ENCODE results near the gene GRWD1.

GRWD1 gene

DNA sequence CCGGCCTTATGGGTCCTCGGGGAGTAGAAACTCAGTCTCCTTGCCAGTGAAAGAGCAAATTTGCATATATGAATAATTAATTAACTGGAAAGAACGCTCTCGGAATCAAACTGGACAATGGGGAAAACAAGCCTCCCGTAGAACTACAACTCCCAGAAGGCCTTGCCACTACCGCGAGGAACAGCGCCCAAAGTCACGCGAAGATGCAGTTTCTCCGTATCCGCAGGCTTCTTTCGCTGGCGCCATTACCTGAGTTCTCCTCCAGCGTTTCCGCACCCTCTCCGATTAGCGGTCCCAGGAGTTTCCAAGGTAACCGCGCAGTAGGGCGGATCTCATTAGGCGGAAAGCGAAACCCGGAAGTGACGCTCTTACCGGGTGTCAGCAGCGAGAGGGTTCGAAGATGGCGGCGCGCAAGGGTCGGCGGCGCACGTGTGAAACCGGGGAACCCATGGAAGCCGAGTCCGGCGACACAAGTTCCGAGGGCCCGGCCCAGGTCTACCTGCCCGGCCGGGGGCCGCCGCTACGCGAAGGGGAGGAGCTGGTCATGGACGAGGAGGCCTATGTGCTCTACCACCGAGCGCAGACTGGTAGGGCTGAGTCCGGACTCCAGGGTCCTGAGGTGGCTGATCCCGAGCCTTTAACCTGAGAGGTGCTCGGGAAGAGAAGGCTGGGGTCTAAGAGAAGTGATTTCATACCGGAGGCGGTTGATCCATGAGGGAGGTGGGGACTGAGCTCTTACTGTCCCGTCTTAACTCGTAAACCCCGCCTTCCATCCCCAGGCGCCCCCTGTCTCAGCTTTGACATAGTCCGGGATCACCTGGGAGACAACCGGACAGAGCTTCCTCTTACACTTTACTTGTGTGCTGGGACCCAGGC, at the start of gene GRWD1:
TSS of gene GRWD1 (plus strand) at position 378 of the 876 bp plus-strand sequence. CDS start at position 401, 23 bp downstream.
- DNase-seq: peak; percentile 96

DNA sequence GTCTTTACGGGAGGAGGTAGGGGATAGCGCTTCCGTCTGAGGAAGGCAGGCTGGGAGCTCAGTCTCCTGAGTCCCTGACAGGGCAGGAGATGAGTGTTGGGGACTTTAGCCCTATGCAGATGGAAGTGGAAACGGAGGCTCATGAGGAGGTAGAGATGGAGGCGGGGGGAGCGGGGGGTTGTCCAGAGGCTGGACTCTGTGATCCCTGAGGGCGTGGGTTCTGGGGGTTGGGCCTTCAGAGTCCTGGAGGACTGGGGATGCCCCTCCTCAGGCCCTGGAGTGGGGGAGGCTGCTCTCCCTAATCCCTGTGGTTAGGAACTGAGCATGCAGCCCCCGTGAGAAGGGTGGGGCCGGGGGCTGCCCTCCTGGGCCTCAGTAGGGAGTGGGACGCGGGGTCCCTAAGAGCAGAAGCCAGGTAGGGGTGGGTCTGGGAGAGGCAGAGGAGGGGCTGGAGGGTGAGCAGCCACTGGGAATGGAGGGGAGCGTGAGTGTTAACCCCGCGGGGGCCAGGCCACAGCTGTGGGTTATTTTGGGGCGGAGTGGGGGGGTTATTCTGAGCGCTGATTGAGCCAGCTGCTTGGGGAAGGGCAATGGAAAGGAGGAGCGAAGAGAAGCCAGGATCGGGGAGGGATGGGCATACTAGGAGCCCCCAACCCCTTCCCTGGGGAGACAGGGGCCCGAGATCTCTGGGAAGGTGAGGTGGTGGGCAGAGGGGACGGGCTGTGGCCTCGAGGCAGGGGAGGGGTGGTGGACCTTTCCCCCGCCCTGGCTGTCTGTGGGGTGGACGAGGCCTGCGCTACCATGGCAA, 49.6 kb upstream of the GRWD1 start:
- DNase-seq: no peak

DNA sequence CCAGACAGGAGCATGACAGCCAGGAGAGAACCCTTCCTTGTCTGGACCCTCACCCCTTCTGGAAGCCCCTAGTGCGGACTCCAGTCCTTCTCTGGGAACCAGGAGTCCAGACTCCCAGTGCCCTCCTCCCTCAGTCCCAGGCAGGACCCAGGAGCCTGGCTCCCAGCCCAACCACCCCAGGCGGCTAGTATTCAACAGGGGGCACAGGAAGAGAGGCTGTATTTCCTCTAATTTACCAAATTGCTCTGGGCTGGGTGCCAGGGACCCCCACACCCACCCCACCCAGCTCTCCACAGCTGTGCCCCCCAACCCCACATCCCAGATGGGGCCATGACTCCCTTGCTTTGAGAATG, 49.0 kb upstream of the GRWD1 start:
- DNase-seq: no peak

DNA sequence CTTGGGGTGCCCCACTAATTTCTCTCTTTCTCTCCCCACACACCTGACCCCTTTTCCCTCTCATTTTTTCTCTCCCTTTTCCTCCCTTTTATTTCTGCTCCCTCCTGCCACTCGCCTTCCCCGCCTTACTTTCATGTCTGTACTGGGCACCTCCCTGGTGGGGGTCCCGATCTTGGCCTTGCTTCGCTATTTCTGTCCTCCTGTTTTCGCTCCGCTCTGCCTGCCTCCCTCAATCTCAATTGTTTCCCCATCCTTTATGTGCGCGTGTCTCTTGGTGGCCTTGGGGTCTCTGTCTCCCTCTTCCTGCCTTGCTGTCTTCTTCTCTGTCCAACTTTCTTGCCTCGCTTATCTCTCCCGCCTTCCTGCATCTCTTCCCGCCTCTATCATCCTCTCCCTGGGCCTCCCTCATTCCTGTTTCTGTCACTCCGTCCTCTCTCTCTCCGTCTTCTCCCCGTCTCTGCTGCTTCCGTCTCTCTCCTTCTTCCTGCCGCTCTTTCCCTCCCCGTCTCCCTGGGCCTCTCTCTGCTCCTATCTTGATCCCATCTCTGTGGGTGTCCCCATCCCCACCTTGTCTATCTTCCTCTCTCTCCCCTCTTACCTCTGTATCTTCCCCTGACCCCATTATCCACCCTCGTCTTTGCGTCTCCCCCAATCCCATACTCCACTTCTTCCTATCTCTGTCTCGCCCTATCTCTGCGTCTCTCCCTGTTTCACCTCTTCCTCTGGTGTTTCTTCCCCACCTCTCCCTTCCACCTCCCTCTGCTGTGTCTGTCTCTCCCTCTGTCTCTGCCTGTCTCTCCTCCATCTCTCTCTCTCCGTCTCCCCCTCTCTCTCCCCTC, 48.3 kb upstream of the GRWD1 start:
- DNase-seq: no peak

DNA sequence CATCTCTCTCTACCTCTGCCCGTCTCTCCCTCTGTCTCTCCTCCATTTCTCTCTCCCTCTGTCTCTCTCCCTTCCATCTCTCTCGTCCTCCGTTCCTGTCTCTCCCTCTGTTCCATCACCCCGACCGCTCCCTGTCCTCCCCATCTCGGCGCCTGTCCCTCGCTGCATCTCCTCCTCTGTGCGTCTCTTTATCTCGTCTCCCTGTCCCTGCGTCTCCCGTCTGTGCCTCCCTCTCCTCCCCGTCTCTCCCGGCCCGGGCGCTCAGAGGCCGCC, 47.7 kb upstream of the GRWD1 start:
- no peak for DNase-seq

DNA sequence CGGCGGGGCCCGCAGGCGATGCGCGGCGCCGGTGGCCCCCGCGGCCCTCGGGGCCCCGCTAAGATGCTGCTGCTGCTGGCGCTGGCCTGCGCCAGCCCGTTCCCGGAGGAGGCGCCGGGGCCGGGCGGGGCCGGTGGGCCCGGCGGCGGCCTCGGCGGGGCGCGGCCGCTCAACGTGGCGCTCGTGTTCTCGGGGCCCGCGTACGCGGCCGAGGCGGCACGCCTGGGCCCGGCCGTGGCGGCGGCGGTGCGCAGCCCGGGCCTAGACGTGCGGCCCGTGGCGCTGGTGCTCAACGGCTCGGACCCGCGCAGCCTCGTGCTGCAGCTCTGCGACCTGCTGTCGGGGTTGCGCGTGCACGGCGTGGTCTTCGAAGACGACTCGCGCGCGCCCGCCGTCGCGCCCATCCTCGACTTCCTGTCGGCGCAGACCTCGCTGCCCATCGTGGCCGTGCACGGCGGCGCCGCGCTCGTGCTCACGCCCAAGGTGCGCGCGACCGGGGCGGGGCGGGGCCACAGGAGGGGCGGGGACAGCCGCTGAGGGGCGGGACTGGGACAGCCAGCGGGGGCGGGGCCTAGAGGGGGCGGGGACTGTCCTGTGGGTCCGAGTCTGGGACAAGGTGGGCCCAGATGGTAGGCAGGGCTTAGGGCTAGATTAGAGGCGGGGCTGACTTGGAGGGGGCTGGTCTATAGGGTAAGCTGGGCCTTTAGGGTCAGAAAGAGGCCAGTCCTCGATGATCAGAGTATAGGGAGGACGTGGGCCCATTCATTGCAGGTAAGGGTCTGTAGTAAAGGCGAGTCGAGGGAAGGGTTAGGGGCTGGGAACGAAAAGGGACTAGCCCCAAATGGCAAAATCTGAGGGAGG, 47.2 kb upstream of the GRWD1 start:
- DNase-seq: peak; percentile 91

DNA sequence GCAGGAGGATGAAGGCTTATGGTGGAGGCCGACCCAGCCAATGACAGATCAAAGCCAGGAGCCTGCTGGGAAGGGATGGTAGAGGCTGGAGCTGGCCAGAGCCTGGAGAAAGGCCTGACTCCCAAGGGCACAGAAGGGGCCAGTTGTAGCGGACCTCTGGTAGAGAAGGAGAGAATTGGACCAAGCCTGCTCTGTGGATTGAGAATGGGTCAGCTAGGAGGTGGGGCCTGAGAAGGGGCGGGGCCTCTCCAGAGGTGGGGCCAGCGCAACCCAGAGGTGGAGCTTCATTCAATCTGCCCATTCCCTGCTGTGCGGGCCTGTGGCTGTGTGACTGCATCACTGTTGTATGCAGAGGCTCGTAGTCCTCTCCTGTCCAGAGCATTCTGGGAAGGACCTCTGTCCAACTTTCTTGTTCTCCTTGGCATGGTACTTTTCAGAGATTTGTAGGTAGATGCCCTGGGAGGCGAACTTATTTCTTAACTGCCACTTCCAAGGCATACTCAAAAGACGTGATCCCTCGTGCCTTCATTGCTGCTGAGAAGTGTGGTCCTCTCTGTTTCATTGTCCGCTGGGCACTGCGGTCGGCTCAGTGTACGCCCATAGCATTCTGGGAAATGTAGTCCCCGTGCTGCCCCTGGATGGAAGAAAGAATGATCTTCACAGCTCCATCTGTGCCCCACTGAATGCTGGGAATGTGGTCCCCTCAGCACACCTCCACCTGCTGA, 45.6 kb upstream of the GRWD1 start:
- DNase-seq: peak; percentile 48

DNA sequence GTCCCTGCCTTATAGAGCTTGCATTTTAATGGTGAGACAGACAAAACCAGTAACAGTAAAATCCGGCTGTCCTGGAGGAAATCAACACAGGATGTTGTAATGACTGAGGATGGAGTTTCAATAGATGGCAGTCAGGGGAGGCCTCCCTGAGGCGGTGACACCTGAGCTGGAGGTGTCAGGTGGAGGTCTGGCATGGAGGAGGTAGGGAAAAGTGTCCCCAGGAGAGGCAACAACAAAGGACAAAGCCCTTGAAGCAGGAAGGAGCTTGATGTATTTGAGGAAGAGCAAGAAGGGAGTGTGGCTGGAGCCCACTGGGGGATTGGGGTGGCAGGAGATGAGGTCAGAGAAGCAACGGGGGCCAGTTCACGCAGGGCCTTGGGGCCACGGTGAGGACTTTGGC, 44.5 kb upstream of the GRWD1 start:
- no peak for DNase-seq

DNA sequence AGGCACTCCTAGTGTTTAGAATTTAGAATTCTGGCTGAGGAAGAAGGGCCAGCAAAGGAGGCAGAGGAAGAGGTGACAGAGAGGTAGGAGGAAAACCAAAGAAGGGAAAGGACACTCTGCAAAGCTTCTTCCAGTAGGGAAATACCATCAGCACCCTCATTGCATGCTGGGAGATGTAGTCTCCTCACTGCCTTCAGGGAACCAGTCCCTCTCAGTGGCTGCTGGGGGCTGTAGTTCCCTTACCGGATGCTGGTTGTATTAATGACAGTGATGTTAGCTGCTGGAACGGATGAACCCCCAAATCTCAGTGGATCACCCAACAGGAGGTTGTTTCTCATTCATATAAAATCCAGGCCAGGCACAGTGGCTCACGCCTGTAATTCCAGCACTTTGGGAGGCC, 42.2 kb upstream of the GRWD1 start:
- DNase-seq: peak; percentile 72

DNA sequence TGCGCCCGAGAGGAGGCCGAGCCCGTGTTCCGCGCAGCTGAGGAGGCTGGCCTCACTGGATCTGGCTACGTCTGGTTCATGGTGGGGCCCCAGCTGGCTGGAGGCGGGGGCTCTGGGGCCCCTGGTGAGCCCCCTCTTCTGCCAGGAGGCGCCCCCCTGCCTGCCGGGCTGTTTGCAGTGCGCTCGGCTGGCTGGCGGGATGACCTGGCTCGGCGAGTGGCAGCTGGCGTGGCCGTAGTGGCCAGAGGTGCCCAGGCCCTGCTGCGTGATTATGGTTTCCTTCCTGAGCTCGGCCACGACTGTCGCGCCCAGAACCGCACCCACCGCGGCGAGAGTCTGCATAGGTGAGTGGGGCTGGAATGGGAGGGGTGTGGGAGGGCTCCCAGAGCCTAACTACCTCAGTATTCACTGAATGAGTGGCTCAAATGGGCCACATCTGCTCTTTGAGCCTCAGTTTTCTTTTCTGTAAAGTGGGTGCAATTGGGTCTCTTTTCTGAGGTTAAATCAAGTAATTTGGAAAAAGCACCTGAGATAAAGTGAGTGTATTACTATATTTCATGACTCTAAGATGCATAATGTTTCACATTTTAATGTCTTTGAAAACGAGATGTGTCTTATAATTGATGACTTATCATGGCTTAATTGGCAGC, 40.6 kb upstream of the GRWD1 start:
- no peak for DNase-seq

DNA sequence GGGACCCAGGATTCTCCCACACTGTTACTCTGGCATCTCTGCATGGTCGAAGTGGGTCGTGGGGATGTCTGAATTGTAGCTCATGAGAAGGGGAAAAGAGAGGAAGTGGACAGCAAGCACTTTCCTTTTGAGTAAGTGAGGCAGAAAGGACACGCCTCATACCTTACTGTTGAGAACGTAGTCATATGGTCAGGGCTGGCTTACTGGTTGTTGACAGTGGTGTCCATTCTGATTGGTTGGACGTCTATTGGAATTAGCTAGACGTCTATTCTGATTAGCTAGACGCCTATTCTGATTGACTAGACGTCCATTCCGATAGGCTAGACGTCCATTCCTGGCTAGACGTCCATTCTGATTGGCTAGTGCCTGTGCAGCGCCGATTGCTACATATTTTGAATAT, 39.9 kb upstream of the GRWD1 start:
- DNase-seq: no peak

DNA sequence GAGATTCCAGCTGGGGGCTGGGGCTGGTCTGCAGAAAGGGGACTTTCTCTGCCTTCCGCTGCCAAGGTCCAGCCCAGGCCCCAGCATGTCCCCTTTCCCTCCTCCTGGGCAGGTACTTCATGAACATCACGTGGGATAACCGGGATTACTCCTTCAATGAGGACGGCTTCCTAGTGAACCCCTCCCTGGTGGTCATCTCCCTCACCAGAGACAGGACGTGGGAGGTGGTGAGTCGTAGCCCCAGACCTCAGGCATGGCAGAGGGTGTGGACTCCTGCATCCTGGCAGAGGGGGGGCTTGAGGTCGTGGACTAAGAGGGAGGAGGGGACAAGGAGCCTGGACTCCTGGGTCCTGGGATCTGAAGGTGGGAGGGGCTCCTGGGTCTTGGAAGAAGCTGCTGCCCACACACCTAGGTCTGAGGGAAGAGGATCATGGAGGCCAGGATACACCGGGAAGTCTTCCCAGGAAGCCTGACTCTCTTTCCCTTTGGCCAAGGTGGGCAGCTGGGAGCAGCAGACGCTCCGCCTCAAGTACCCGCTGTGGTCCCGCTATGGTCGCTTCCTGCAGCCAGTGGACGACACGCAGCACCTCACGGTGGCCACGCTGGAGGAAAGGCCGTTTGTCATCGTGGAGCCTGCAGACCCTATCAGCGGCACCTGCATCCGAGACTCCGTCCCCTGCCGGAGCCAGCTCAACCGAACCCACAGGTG, 31.8 kb upstream of the GRWD1 start:
- DNase-seq: no peak

DNA sequence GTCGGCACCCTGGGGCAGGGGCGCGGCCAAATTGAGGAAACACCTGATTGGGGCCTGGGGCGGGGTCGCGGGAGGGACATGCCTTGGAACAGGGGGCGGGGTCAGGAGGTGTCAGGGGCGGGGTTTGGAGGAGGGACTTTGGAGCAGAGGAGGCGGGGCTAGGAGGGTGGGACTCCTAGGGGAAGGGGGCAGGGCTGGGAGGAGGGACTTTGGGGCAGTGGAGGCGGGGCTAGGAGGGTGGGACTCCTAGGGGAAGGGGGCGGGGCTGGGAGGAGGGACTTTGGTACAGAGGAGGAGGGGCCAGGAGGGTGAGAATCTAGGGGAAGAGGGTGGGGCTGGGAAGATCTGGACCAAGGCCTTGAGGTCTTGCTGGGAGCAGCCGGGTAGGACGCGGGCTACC, 30.4 kb upstream of the GRWD1 start:
- peak; percentile 81 for DNase-seq

DNA sequence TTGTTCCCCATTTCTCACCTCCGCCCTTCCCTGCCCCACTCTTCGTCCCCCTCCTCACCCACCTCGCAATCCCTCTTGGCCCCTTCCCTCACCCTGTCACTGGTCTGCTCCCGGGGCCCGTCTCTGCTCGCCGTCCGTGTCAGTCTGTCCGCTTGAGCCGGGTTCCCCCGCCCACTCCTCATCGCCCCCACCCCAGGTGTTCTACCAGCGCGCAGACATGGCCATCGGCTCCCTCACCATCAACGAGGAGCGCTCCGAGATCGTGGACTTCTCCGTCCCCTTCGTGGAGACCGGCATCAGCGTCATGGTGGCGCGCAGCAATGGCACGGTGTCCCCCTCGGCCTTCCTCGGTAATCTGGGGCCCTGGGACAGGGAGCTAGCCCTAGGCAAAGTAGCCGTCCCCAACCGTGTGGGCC, 30.0 kb upstream of the GRWD1 start:
- DNase-seq: no peak

DNA sequence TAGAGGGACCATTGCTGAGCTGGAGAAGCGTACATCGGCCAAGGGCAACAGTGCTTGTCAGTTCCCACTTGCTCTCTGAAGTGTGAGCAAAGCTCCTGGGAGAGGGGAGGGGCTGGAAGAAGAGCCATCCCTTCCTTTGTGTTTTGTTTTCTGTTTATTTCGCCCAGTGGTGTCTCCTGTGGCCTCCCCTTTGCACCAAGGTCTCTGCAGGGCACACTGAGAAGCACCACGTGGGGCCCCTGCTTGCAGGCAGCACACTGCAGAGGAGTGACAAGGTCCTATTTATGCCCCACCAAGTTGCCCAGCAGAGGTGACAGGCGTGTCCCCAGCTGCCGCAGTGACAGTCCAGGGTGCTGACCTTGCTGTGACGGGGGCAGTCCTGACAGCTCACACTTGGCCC, 28.4 kb upstream of the GRWD1 start:
- no peak for DNase-seq

DNA sequence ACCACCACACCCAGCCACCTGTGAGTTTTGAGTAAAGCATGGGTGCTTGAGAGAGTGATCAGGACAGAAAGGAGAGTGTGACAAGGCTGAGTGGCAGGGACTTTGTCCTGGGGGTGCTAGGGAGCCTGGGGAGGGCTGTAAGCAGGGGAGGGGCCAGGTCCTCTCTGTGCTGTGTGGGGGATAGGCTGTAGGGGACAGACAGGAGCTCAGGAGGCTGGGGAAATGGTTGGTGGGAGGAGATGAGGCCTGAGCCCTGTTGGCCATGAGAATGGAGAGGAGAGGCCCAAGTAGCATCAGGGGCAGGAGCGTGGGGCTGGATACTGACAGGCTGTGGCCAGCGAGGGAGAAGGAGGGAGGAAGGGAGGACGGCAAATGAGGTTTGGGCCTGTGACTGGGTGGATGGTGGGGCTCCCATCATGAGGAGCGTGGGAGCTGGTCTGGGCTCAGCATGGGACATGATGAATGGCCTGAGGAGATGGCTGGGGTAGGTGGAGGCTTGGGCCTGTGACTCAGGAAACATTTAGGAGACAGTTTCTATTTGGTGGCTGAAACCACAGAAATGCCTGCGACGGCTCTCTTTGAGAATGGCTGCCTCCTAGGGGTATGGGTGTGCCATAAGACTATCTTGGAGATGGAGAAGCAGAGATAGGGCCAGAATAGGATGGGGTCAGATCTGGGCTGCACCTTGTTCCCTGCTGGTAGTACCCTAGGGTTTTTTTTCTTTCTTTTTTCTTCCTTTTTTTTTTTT, 27.3 kb upstream of the GRWD1 start:
- no peak for DNase-seq

DNA sequence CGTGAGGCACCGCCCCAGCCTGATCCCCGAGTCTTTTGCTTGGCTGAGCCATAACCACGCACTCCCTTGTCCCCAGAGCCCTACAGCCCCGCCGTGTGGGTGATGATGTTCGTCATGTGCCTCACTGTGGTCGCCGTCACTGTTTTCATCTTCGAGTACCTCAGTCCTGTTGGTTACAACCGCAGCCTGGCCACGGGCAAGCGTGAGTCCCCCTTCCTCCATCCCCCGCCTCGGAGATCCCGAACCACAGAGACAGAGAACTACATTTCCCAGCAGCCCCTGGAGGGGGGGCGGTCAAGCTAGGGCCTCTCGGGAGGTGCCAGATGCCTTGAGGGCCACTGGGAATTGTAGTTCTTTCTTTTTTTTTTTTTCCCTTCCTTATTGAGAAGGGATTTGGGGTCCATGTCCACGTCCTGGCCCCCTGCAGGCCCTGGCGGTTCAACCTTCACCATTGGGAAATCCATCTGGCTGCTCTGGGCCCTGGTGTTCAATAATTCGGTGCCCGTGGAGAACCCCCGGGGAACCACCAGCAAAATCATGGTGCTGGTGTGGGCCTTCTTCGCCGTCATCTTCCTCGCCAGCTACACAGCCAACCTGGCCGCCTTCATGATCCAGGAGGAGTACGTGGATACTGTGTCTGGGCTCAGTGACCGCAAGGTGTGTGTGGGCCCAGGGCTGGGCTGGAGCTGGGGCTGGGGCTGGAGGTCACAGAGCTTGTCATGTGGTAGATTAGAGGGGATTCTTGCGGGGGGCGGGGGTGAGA, 26.4 kb upstream of the GRWD1 start:
- DNase-seq: peak; percentile 83

DNA sequence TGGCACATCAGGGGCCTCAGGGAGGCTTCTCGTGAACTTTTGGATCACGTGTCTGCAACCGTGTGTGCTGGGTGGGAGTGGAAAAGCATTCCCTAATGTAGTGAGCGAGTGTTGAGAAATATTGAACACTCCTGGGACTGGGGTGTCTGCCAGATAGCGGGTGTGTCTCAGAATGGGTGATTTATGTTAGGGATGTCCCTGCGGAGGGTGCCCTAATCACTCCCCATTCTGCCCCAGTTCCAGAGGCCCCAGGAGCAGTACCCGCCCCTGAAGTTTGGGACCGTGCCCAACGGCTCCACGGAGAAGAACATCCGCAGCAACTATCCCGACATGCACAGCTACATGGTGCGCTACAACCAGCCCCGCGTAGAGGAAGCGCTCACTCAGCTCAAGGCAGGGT, 24.2 kb upstream of the GRWD1 start:
- DNase-seq: no peak

DNA sequence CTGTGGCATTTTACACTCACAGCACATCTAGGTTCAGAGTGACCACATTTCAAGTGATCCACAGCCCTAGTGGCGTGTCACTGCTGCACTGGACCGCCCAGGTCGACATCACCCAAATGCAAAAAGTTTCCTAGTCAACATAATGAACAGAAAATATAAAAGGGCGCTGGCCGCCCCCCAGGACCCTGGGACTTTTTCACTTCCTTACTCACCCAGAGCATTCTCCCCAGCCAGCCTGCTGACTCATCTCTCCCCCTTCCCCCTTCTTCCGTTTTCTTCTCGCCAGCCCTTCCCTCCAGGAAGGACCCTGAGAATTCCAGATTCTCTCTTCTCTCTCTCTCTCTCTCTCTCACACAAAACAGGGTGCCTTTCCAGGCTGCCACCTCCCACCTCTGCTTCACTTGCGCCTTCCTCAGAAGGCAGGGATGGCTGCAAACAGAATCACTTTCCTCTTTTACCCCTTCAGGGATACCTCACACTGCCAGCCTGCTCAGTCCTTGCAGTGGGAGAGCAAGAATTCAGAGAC, 21.0 kb upstream of the GRWD1 start:
- DNase-seq: no peak
